ENCODE results near the gene OR10J1.

OR10J1 gene

GRCh38 chr1:159439422-159439821 is at the start of gene OR10J1:
OR10J1 (plus strand) TSS chr1:159439722; CDS start chr1:159439792, 70 bp downstream.
- ATAC-seq (replicated peaks) (no peak), DNase-seq (no peak)
- H3K27ac Mint-ChIP-seq = no peak within 1 kb of the TSS
- peaks cover 11 to 16% of the 10 kb centered on the region in 2 donors for H3K27me3 Mint-ChIP-seq
- H3K9me3 Mint-ChIP-seq = no peaks in the 10 kb centered on the region
- H3K4me1 Mint-ChIP-seq = peaks cover 4 to 6% of the 10 kb centered on the region in 2 donors
- H3K36me3 Mint-ChIP-seq = no peaks in the 10 kb centered on the region
- H3K4me3 Mint-ChIP-seq = no peak within 1 kb of the TSS

DNA sequence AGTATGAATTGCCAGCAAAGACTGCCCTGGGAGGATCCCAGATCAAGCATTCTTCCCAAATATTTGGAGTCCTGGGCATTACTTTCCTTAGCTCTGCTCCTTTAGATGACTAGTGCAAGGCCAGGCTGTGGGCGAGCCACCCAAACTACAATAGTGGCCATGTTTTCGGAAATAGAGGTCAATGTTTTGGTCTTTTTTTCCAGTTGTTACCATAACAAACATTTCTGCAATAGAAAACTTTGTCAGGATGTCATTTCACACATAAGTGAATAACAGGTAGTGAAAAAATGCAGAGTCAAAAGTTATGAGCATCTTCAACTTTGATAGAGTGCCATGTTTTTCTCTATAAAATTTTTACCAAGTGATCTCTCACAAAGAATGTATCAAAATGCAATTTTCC is 32.7 kb upstream of the OR10J1 start:
- peaks cover 0 to 5% of the 10 kb centered on the region in 2 donors for H3K27me3 Mint-ChIP-seq
- no peaks in the 10 kb centered on the region for H3K4me1 Mint-ChIP-seq
- no peak for ATAC-seq (replicated peaks)
- DNase-seq = no peak
- peaks cover 0 to 4% of the 10 kb centered on the region in 2 donors for H3K9me3 Mint-ChIP-seq
- H3K4me3 Mint-ChIP-seq = no peak overlapping the region
- no peaks in the 10 kb centered on the region for H3K36me3 Mint-ChIP-seq
- no peak overlapping the region for H3K27ac Mint-ChIP-seq

DNA sequence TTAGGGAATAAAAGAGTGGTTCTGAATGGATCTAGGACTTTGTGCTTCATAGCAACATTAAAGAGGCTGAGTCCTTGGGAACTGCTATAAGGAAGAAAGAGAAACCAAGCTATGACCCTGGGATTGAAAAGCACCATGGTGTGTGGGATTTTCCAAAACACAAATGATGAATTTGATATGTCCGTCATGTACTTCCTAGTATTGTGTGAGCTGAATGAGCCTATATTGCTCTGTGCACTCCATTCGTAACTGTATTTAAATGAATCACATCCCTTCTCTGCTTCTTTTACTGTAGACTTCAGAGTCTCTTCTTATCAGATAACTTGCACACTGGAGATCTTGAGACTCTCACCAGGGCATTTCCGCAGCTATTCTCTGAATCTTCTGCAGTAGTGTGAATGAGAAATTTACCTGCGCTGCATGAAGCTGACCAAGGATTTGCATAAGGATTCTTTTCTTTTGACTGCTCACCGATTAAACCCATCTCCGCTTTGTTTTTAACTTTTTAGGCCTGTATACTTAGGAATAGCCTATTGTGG is 30.6 kb upstream of the OR10J1 start:
- H3K9me3 Mint-ChIP-seq = peaks cover 2 to 4% of the 10 kb centered on the region in 2 donors
- no peaks in the 10 kb centered on the region for H3K36me3 Mint-ChIP-seq
- H3K4me1 Mint-ChIP-seq = no peaks in the 10 kb centered on the region
- DNase-seq (no peak), ATAC-seq (replicated peaks) (no peak)
- H3K27ac Mint-ChIP-seq = no peak overlapping the region
- peaks cover 0 to 5% of the 10 kb centered on the region in 2 donors for H3K27me3 Mint-ChIP-seq
- H3K4me3 Mint-ChIP-seq = no peak overlapping the region

- Mint-ChIP-seq H3K4me3 (no peak overlapping the region), H3K27me3 (peaks cover 0 to 9% of the 10 kb centered on the region in 2 donors), H3K27ac (no peak overlapping the region), H3K4me1 (no peaks in the 10 kb centered on the region), H3K36me3 (peaks cover 0 to 7% of the 10 kb centered on the region in 2 donors), H3K9me3 (peaks cover 20 to 21% of the 10 kb centered on the region in 2 donors)
- DNase-seq (no peak), ATAC-seq (replicated peaks) (no peak)
Observed at GRCh38 chr1:159421821-159422220, 17.7 kb upstream of the OR10J1 start.

- Mint-ChIP-seq H3K36me3 (no peaks in the 10 kb centered on the region), H3K27me3 (peaks cover 0 to 7% of the 10 kb centered on the region in 2 donors), H3K4me3 (no peak overlapping the region), H3K4me1 (no peaks in the 10 kb centered on the region), H3K9me3 (no peaks in the 10 kb centered on the region), H3K27ac (no peak overlapping the region)
- ATAC-seq (replicated peaks) (no peak), DNase-seq (no peak)
Observed at GRCh38 chr1:159428536-159428935, 11.0 kb upstream of the OR10J1 start.

- no peak for ATAC-seq (replicated peaks)
- Mint-ChIP-seq H3K36me3 (no peaks in the 10 kb centered on the region), H3K4me3 (no peak overlapping the region), H3K4me1 (no peaks in the 10 kb centered on the region), H3K27ac (no peak overlapping the region), H3K27me3 (peaks cover 0 to 7% of the 10 kb centered on the region in 2 donors), H3K9me3 (no peaks in the 10 kb centered on the region)
- no peak for DNase-seq
Observed at GRCh38 chr1:159429074-159429861, 10.3 kb upstream of the OR10J1 start.

DNA sequence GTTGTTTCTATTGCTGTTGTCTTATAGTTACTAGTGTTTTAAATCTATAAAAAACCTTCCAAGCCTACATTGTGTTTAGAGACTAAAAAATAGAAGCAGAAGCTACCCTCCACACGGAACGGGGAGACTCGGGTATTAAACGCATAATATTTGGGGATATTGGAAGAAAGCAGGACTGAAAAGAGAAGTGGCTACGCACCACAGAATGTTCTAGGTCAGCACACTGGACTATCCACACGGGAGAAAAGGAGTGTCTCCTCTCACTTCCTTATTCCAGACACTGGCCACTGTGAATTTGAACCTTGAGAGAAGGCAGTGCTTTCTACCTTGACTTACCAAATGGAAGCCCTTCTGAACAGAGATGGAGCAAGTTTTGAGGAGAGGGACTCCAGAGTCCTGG is 8.5 kb upstream of the OR10J1 start:
- no peaks in the 10 kb centered on the region for H3K9me3 Mint-ChIP-seq
- no peak for ATAC-seq (replicated peaks)
- H3K36me3 Mint-ChIP-seq = no peaks in the 10 kb centered on the region
- peaks cover 4 to 7% of the 10 kb centered on the region in 2 donors for H3K27me3 Mint-ChIP-seq
- no peak for DNase-seq
- H3K27ac Mint-ChIP-seq = no peak overlapping the region
- no peak overlapping the region for H3K4me3 Mint-ChIP-seq
- H3K4me1 Mint-ChIP-seq = no peaks in the 10 kb centered on the region

- H3K4me3 Mint-ChIP-seq = no peak within 1 kb of the TSS
- peaks cover 4 to 7% of the 10 kb centered on the region in 2 donors for H3K27me3 Mint-ChIP-seq
- peaks cover 0 to 2% of the 10 kb centered on the region in 2 donors for H3K4me1 Mint-ChIP-seq
- H3K27ac Mint-ChIP-seq = no peak within 1 kb of the TSS
- no peaks in the 10 kb centered on the region for H3K36me3 Mint-ChIP-seq
- ATAC-seq (replicated peaks) (no peak), DNase-seq (no peak)
- H3K9me3 Mint-ChIP-seq = no peaks in the 10 kb centered on the region
Observed at GRCh38 chr1:159431904-159432303, 7.6 kb upstream of the OR10J1 start, which contains the start of gene OR10J4. OR10J4 (plus strand) TSS chr1:159432204.

- Mint-ChIP-seq H3K9me3 (no peaks in the 10 kb centered on the region), H3K27ac (no peak overlapping the region), H3K4me3 (no peak overlapping the region), H3K4me1 (peaks cover 3 to 4% of the 10 kb centered on the region in 2 donors), H3K36me3 (no peaks in the 10 kb centered on the region), H3K27me3 (peaks cover 11 to 14% of the 10 kb centered on the region in 2 donors)
- ATAC-seq (replicated peaks) = no peak
- DNase-seq = no peak
Observed at GRCh38 chr1:159436469-159436868, 3.1 kb upstream of the OR10J1 start.

DNA sequence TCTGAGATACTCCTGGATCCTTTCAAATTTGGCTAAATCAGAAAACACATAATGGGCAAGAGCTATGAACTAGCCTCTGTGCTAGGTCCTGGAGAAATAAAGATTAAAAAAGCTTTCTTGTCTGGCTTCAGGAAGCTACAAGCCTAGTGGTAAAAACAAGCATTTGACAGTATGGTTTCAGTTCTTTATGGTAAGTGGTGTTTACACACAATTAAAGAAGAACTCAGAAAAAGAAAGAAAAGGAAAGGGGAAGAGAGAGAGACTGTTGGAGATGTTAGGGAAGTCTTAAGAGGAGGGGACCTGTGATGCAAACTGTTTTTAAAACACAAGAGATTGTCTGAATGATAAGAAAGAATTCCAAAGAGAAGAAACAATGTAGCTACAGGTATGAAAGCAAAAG is 1.8 kb downstream of the OR10J1 start:
- no peaks in the 10 kb centered on the region for H3K9me3 Mint-ChIP-seq
- no peak overlapping the region for H3K27ac Mint-ChIP-seq
- ATAC-seq (replicated peaks) = peak in 1 of 2 donors; percentile 39
- no peak overlapping the region for H3K4me3 Mint-ChIP-seq
- DNase-seq = no peak
- H3K27me3 Mint-ChIP-seq = peaks cover 11 to 15% of the 10 kb centered on the region in 2 donors
- H3K4me1 Mint-ChIP-seq = peaks cover 3 to 6% of the 10 kb centered on the region in 2 donors
- no peaks in the 10 kb centered on the region for H3K36me3 Mint-ChIP-seq

DNA sequence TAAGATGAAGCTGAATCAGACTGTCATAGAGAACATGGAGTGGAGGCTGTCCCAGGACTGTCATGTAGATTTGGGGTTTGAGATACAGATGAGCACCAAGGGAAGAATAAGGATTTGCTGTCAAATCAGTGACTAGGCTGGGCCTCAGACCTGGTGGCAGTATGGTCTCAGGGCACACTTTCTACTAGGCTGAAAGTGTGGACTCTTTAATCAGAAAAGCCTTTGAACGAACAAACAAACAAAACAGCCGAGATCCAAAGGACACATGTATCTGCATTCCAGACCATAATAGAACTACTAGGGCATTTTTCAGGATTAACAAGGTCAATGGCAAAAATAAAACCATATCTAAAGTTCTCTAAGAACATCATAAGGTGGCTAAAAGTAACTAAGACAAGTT is 2.9 kb downstream of the OR10J1 start:
- H3K36me3 Mint-ChIP-seq = no peaks in the 10 kb centered on the region
- no peaks in the 10 kb centered on the region for H3K9me3 Mint-ChIP-seq
- peaks cover 2 to 6% of the 10 kb centered on the region in 2 donors for H3K4me1 Mint-ChIP-seq
- no peak overlapping the region for H3K27ac Mint-ChIP-seq
- no peak for DNase-seq
- no peak overlapping the region for H3K4me3 Mint-ChIP-seq
- peaks cover 11 to 15% of the 10 kb centered on the region in 2 donors for H3K27me3 Mint-ChIP-seq
- no peak for ATAC-seq (replicated peaks)

- no peak for ATAC-seq (replicated peaks)
- Mint-ChIP-seq H3K27me3 (peaks cover 11 to 15% of the 10 kb centered on the region in 2 donors), H3K4me1 (peaks cover 2 to 6% of the 10 kb centered on the region in 2 donors)
Observed at GRCh38 chr1:159443066-159443750, 3.7 kb downstream of the OR10J1 start.

DNA sequence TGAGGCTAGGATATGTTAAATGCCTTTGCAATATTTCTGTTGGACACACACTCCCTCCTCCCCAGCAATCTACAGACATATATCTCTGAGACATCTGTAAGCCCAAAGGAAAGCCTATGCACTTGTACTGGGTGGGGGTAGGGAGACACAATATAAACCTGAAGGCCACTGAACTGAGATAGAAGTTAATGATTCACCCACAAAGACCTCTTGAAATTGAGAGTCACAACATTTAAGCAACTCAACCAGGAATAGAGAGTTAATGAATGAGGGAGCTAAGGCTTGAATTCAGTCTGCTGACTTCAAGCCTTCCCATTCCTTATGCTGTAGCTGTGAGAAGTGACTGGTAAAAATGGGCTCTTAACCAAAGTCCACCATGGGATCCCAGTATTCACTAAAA is 5.0 kb downstream of the OR10J1 start:
- H3K27ac Mint-ChIP-seq = no peak overlapping the region
- no peak for ATAC-seq (replicated peaks)
- H3K4me1 Mint-ChIP-seq = peaks cover 2 to 6% of the 10 kb centered on the region in 2 donors
- H3K36me3 Mint-ChIP-seq = peaks cover 0 to 2% of the 10 kb centered on the region in 2 donors
- H3K27me3 Mint-ChIP-seq = peaks cover 7 to 15% of the 10 kb centered on the region in 2 donors
- H3K9me3 Mint-ChIP-seq = peaks cover 7 to 10% of the 10 kb centered on the region in 2 donors
- H3K4me3 Mint-ChIP-seq = no peak overlapping the region
- DNase-seq = no peak

More at GRCh38 chr1:159443066-159443750, 3.7 kb downstream of the OR10J1 start:
- H3K9me3 Mint-ChIP-seq = peaks cover 4 to 6% of the 10 kb centered on the region in 2 donors
- H3K36me3 Mint-ChIP-seq = peaks cover 0 to 2% of the 10 kb centered on the region in 2 donors
- no peak overlapping the region for H3K4me3 Mint-ChIP-seq
- no peak overlapping the region for H3K27ac Mint-ChIP-seq
- no peak for DNase-seq

- no peak for ATAC-seq (replicated peaks)
- peaks cover 10% of the 10 kb centered on the region in 2 donors for H3K9me3 Mint-ChIP-seq
- peaks cover 0 to 4% of the 10 kb centered on the region in 2 donors for H3K27me3 Mint-ChIP-seq
- no peak overlapping the region for H3K4me3 Mint-ChIP-seq
- H3K27ac Mint-ChIP-seq = no peak overlapping the region
- DNase-seq = no peak
- no peaks in the 10 kb centered on the region for H3K4me1 Mint-ChIP-seq
- peaks cover 0 to 2% of the 10 kb centered on the region in 2 donors for H3K36me3 Mint-ChIP-seq
Observed at GRCh38 chr1:159448181-159448580, 8.7 kb downstream of the OR10J1 start.

Measured in stimulated activated naive B cell treated with anti-CD40 and anti-IgM and Interleukin-4, amounts not matched to agents 10 μg/mL and 1 μg/mL and 100 μg/mL, for 72 hours (primary cell).